NCI-H345 treated with DMSO at 0.1 percent for 48 hours (cell line): ENCODE measurements around the gene BAHD1.

Source experiments
- DNase-seq: peaks from one replicate; lab custom pipeline; 2025; ENCODE audit not compliant: unreplicated experiment; lab: John Stamatoyannopoulos, UW

The BAHD1 gene

DNA sequence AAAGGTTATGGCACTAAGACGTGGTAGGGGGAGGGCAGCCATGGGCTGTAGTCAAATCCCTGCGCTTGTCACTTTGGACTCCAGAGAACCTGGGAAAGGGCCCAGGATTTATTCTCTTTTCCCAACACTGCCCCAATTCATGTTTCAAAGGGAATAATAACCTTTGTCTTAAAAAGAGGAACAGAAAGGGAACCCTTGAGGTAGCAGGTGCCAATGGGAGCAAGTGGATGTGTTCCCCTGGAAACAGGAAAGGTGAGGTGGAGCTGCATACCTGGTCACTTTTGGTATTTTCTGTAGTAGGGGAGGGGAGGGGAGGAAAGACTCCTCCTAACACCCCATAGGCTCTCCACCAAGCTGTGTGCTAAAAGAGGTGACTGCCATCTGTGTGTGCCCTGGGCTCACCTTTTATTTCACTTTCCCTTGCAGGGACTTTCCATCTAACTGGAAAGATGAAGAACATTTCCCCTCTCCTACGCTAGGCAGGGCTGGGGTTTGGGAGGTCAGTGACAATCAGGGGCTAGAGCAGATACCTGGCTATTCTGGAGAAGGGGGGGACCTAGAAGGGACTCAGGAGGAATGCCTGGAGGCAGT, 23.9 kb downstream of the BAHD1 start:
- DNase-seq: no peak

DNA sequence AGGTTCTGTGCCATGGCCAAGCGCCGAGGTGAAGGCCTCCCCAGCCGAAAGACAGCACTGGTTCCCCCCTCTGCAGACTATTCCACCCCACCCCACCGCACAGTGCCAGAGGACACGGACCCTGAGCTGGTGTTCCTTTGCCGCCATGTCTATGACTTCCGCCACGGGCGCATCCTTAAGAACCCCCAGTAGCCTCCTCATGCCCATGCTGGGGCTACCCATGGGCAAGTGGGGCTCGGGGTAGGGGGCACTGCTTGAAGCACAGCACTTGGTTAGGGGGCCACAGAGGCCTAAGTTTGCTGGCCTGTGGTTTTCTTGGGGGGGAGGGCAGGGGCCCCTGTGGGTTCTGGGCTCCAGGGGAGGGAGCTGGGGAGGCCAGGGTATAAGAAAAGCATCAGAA, 25.2 kb downstream of the BAHD1 start:
- no peak for DNase-seq

DNA sequence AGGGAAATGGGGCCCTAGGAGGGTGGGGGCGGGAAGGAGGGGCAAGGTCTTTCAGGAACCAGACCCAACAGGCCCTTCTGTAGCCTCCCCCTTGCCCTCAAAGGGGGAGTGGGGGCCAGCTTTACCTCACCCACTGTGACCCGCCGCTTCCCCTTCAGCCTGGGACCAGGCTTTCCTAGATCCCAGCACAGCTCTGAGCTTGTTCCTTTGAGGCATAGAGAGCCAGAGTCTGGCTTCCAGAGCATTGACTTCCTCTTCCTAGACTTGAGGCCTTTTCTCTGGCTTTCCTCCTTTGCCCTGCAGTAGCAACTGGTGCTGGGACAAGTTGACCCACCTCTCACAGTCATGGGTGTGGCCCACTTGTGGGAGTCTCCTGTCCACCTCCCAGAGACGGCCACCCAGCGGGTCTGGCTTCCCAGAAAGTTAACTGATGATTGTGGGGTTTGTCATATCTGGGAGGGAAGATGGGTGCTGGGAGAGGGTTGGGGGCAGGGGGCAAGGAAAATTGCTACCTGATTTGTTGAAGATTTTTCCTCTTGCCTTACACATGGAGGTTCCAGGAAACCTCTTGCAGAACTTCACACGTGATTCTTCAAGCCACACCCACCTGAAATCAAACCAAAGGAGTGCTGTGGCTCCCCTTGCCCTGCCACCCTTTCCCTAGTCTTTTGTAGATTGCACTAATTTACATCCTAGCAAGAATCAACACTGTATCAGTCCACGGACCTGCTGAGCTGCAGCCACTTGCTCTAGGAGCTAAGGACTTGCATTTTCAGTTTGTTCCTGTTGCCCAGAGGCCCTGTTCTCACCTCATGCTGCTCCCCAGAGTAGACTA, 25.9 kb downstream of the BAHD1 start:
- no peak for DNase-seq

DNA sequence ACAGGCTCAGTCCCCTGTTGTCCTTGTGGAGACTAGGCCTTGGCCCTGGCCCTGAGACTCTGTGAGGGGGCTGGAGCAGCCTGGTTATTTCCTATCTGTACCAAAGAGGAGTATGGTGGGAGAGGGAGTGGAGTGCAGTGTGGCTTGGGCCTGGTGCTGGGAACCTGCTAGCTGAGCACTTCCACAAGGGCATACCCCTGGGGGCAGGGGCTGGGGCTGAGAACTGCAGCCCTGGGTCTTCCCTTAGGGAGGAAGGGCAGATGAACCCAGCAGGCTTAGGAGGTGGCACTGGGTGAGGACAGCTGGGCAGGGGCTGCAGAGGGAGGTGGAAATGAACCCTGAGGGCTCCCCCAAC, 26.5 kb downstream of the BAHD1 start:
- no peak for DNase-seq

DNA sequence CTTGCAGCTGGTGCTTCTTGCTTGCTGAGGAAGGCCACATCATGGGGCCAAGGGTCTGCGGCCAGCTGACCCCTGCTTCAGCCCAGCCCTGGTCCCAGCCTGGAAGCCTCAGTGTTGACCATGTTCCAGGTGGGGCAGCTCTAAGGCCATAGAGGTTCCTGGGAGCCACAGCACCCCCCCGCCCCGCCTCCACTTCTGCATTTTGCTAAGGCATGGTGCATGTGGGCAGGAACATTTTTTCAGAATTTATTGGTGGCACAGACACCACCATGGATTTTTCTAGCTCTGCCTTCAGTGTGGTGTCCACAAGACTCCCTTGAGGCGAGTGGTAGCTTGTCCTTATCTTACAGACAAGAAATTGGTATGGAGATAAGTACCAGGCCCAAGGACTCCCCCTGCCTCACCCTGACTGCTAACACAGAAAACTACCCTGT, 28.2 kb downstream of the BAHD1 start:
- no peak for DNase-seq

DNA sequence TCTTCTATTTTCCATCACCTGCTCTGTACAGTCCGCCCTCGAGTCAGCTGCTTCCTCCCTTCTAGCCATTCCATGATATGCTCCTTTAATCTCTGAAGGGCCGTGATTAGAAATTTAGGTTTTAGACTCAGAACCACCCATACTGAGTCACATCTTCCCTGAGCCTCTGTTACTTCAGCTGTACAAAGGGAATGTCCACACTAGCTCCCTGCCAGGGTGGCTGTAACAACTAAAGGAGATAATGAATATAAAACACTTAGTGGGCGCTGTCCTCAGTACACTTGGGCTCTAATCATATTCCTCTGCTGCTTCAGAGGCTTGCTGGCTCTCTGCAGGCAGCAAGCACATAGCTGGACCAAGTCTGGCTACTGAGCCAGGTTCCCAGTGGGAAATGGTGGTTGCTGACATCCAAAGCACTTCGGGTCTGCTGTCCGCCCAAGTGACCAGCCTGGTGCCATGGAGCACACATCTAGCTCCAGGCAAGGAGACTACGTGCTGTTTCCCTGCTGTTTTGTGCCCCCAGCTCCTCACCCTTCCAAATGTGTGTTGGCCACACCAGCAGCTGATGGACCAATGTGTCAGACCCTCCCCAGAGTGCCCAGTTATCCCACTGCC, 29.1 kb downstream of the BAHD1 start:
- DNase-seq: no peak

DNA sequence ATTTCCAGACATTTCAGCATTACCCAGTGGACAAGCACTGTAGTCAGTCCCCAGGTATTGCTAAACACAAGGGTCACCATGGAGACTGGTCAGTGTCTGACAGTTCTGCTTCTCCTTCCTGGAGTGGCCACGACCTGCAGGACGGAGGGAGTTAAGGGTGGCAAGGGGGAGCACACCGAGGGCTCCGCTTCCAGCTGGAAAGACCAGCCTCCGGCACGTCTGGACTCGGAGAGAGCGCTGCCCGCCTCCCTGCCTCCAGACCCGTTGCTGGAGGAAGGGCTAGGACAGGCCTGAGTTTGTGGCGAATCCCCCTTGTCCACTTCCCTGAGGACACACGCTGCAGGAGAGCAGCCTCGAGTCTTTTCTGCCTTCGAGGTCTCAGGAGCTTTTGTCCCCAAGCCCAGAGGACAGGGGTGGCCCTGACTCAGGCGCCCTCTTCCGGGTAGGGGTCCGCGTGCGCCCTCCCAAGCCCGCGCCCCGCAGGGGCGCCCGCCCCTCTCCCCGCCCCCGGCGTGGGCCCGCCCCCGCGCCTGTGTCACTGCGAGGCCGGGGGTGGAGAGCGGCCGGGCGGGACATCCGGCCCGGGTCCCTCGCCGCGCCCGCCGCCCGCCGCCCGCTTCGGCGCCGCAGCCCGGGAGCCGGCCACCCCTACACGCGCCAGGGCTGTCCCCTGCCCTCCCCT, 29.8 kb downstream of the BAHD1 start, which contains the start of gene CHST14:
CHST14 (plus strand) TSS at position 562 of the 682 bp plus-strand sequence. CDS start 230 bp downstream, outside the sequence.
- DNase-seq: peak; percentile 17

DNA sequence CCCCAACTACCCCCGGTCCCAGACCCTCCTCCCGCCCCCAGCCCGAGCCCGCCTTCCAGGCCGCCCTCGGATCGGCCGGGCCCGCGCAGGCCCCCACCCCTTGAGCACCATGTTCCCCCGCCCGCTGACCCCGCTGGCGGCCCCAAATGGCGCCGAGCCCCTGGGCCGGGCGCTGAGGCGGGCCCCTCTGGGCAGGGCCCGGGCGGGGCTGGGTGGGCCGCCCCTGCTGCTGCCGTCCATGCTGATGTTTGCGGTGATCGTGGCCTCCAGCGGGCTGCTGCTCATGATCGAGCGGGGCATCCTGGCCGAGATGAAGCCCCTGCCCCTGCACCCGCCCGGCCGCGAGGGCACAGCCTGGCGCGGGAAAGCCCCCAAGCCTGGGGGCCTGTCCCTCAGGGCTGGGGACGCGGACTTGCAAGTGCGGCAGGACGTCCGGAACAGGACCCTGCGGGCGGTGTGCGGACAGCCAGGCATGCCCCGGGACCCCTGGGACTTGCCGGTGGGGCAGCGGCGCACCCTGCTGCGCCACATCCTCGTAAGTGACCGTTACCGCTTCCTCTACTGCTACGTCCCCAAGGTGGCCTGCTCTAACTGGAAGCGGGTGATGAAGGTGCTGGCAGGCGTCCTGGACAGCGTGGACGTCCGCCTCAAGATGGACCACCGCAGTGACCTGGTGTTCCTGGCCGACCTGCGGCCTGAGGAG, 30.5 kb downstream of the BAHD1 start:
- DNase-seq: no peak

DNA sequence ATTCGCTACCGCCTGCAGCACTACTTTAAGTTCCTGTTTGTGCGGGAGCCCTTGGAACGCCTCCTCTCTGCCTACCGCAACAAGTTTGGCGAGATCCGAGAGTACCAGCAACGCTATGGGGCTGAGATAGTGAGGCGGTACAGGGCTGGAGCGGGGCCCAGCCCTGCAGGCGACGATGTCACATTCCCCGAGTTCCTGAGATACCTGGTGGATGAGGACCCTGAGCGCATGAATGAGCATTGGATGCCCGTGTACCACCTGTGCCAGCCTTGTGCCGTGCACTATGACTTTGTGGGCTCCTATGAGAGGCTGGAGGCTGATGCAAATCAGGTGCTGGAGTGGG, 31.0 kb downstream of the BAHD1 start:
- no peak for DNase-seq

DNA sequence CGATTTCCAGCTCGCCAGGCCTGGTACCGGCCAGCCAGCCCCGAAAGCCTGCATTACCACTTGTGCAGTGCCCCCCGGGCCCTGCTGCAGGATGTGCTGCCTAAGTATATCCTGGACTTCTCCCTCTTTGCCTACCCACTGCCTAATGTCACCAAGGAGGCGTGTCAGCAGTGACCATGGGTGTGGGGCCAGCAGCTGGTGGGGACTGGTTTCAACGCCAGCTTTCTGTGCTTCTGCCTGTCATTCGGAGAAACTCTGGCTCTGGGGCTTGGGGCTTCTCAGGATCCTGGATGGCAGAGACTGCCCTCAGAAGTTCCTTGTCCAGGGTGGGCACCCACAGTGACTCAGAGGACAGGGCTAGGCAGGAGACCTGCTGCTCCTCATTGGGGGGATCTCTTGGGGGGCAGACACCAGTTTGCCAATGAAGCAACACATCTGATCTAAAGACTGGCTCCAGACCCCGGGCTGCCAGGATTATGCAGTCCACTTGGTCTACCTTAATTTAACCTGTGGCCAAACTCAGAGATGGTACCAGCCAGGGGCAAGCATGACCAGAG, 31.5 kb downstream of the BAHD1 start:
- no peak for DNase-seq

DNA sequence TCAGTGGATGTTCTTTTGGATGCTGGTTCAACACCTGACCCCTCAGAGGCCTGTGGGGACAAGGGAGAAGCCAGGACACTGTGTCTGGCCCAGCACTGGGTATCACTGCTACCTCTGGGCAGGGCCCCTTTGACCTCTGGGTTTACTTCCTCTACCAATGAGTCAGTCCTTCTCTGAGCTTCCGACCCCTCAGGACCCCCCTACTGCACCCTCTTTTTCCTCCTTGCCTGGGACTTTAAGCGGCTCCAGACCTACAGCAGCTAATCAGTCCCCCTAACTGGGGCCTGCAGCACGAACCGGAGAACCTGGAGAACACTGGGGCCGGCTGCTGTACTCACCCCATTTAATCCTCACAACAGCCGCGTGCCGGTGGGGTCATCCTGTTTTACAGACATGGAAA, 33.8 kb downstream of the BAHD1 start:
- DNase-seq: no peak

DNA sequence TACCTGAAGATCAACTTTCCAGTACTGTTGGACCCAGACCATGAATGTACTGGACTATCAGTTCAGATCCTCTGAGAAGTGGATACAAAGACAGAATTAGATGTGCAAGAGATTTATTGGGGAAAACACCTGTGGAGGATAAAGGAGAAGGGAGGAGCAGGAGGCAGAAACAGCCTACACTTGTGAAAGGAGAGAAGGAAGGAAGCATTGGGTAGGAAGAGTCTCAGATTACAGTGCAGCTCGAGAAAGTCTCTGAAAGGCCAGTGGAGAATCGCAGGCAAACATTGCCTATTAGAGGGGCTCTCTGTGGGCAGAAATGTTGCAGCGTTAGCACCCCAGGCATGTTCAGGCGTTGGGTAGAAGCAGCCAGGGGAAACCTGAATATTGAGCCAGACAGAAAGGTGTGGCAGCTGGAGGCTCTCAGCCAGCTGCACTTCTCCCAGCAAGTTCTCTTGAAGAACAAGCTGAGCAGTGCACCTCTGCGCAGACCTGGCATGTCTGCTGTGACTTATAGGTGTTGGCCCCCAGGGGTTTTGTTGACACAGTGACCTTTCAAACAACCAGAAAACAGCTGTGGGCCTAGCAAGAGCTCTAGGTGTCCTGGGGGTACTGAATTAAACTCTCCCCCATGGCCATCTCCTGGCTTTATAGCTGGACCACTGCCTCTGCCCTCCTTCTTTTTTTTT, 37.0 kb downstream of the BAHD1 start:
- DNase-seq: no peak

DNA sequence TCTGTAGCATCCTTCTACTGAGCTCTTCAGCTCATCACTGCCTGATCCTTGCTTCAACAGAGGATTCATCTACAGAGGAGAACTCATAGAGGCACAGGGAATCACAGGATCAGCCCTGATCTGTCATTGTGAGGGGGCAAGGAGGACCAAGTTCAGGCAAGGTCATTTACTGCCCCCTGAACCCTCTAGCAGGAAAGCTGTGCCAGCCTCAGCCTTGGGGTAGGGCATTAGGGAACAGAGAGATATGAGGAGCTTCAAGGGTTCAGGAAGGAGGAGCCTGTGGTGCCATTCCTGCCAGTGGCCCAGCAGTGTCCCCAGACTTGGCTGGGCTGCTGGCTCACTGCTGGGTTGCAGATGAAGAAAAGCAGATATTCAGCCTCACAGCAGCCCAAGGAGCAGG, 38.3 kb downstream of the BAHD1 start:
- no peak for DNase-seq

DNA sequence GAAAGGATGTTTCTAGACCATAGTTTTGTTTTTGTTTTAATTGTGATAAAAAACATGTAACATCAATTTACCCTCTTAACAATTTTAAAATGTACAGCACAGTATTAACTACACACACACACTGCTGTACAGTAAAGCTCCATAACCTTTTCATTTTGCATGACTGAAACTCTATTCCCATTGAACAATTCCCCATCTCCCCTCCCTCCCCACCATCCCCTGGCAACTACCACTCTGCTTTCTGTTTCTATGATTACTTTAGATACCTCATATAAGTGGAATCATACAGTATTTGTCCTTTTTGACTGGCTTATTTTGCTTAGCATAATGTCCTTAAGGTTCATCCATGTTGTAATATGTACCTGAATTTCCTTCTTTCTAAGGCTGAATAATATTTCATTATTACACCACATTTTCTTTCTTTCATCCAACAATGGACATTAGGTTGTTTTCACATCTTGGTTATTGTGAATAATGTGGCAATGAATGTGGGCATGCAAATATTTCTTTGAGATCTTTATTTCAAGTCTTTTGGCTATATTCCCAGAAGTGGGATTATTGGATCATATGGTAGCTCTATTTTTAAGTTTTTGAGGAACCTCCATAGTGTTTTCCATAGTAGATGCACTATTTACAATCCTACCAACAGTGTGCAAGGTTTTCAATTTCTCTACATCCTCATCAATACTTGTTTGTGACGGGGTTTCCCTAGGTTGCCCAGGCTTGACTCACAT, 40.8 kb downstream of the BAHD1 start:
- DNase-seq: no peak

DNA sequence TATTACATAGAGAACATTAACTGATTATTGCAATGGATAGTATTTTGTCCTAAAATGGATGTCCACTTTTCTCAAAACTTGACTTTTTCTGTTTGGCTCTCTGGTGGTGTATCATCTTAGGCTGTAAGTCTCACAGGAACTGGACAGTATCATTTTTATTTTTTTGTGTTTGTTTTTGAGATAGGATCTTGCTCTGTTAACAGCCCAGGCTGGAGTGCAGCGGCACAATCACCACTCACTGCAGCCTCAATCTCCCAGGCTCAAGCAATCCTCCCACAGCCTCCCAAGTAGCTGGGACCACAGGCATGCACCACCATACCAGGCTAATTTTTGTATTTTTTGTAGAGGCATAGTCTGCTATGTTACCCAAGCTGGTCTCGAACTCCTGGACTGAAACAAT, 43.2 kb downstream of the BAHD1 start:
- no peak for DNase-seq

DNA sequence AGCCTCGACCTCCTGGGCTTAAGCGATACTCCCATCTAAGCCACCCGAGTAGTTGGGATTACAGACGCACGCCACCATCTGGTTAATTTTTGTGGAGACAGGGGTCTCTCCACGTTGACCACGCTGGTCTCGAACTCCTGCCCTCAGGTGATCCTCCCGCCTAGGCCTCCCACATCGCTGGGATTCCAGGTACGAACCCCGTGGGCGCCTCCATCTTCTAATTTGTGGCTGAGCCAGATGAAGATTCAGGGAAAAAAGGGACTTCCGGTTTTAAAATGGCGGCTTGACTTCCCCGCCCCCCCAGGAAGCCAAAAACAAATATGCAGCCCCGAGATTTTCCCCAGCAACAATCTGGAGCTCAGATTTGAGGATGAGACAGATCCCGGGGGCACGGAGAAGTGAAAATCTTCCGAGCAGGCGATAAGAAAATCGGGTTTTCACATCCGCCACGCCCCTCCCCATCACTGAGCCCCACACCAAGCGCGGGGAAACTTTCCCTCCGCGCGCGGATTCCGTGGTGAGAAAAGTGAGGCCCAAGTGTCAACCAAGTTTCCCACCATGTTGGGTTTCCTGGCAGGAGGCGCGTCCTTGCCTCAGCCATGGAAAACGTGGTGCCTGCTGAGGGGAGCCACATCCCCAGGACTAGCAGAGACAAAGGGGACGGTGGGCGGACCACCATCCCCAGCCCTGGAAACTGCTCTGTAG, 45.5 kb downstream of the BAHD1 start:
- DNase-seq: no peak

DNA sequence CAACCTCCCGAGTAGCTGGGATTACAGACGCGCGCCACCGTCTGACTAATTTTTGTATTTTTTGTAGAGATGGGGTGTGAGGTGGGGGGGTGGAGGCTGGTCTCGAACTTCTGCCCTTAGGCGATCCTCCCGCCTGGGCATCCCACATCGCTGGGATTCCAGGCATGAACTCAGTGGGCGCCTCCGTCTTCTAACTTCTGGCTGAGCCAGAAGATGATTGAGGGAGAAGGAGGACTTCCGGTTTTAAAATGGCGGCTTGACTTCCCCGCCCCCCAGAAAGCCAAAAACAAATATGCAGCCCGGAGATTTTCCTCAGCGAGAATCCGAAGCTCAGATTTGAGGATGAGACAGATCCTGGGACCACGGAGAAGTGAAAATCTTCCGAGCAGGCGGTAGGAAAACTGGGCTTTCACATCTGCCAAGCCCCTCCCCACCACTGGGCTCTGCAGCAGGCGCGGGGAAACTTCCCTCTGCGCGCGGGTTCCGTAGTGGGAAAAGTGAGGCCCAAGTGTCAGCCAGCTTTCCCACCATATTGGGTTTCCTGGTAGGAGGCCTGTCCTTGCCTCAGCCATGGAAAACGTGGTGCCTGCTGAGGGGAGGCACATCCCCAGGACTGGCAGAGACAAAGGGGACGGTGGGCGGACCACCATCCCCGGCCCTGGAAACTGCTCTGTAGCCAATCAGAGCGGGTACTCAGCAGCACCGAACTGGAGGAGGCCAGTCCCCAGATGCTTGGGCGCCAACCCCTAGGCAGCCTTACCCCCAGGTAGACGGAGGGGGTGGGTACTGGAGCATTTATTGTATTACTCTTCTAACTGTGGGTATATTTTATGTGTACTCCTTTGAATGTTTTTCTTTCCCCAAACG, 47.3 kb downstream of the BAHD1 start:
- DNase-seq: peak; percentile 93
